ENCODE results near the gene CFLAR. TPM values are rescaled to one million over a fixed set of nuclear protein-coding genes. Genes with fewer than 3 reads are reported as not detected.

CFLAR gene
- total and polyA plus RNA-seq, 2 of the 13 experiments (the other 11 are each of a cell fraction or from before 2014, with no cell fraction given): 43.8 to 92.1 TPM

GRCh38 chr2:201135386-201135785 is 19.4 kb downstream of the CFLAR start:
- H3K79me2 ChIP-seq (ENCODE audit: insufficient read depth, low read length): peaks cover 33% of the 10 kb centered on the region
- TF ChIP-seq SUZ12 (IDR thresholded peaks at IDR 0.05; ENCODE audit: low read depth, low read length) (no peak), ZBTB25 (CRISPR knock-in tag; IDR thresholded peaks at IDR 0.05) (no peak), BCLAF1 (IDR thresholded peaks at IDR 0.05) (no peak), NR0B2 (CRISPR knock-in tag; IDR thresholded peaks at IDR 0.05) (no peak), HMG20B (CRISPR knock-in tag; conservative IDR thresholded peaks at IDR 0.05) (no peak), SRSF4 (IDR thresholded peaks at IDR 0.05; ENCODE audit: low read depth, low read length, poor library complexity, severe bottlenecking) (no peak), U2AF2 (IDR thresholded peaks at IDR 0.05; ENCODE audit: low read depth, low read length) (no peak), HMGXB3 (CRISPR knock-in tag; IDR thresholded peaks at IDR 0.05; ENCODE audit: borderline replicate concordance) (no peak), ZNF710 (CRISPR knock-in tag; IDR thresholded peaks at IDR 0.05; ENCODE audit: borderline replicate concordance) (no peak), MXD4 (CRISPR knock-in tag; IDR thresholded peaks at IDR 0.05) (no peak), ZNF180 (CRISPR knock-in tag; IDR thresholded peaks at IDR 0.05; ENCODE audit: borderline replicate concordance, low read depth) (no peak), BHLHE40 (IDR thresholded peaks at IDR 0.05; ENCODE audit: low read length) (no peak), SOX6 (IDR thresholded peaks at IDR 0.05) (no peak), SOX6 (CRISPR knock-in tag; IDR thresholded peaks at IDR 0.05) (no peak)
- H3K4me3 ChIP-seq (replicated peaks in 1 of 3; ENCODE audit: insufficient read depth in 1 of 3, low read depth in 2 of 3, low read length in 3 of 3): no peak overlapping the region
- H3K4me1 ChIP-seq (ENCODE audit: insufficient read depth, low read length): no peaks in the 10 kb centered on the region
- H2AFZ ChIP-seq (ENCODE audit: low read length): no peak overlapping the region
- no peaks in the 10 kb centered on the region for H3K27me3 ChIP-seq (ENCODE audit: control insufficient read depth in 1 of 2, insufficient read depth in 2 of 2, low read length in 2 of 2)
- H3K36me3 ChIP-seq (replicated peaks in 1 of 2; ENCODE audit: control insufficient read depth in 1 of 2, insufficient read depth in 2 of 2, low read length in 2 of 2): peaks cover 45 to 72% of the 10 kb centered on the region in 2 experiments
- ChIA-PET POLR2A (no interaction called here), CTCF (ENCODE audit: low intra/inter-chr PET ratio, low total read pairs) (no interaction called here)
- ATAC-seq: no peak
- no peak for FAIRE-seq
- H4K20me1 ChIP-seq (ENCODE audit: insufficient read depth, low read length): no peaks in the 10 kb centered on the region
- no peak overlapping the region for H3K27ac ChIP-seq (ENCODE audit: extremely low read length, insufficient read depth, low read length)
- in situ Hi-C loops (cut with HindIII; ENCODE audit: extremely low pct_ligation_motif_present, low pct_unique_long_range_greater_than_20kb) (no loop called here), intact Hi-C loops (cut with micrococcal nuclease; ENCODE audit: unreplicated experiment) (no loop called here)
- H3K4me2 ChIP-seq (ENCODE audit: low read depth, low read length): no peak overlapping the region
- no peak for DNase-seq (ENCODE audit: low spot score)
- WGBS (ENCODE audit: low lambda C conversion rate): 95% methylated on average over 4 of the region's 4 CpGs
- BruUV-seq (replicated peaks): no TSS peak
- H3K9ac ChIP-seq (ENCODE audit: insufficient read depth, low read depth, low read length): no peak overlapping the region
- no peaks in the 10 kb centered on the region for H3K9me3 ChIP-seq (ENCODE audit: low read length)
